Transverse colon (tissue), 4 donors: Measurements from ENCODE around the gene ANKLE2. TPM values are rescaled to one million over a fixed set of nuclear protein-coding genes. Genes with fewer than 3 reads are reported as not detected.

Experiments used
- DNase-seq: peaks from one replicate; pipeline ENCODE4 v3.0.0-alpha.2; 2019
- H3K27ac ChIP-seq, 4 donors: fragments of 200-600 bp; sonication (generic); 2 replicates each; pipeline ENCODE4 v1.5.1; 2016 to 2018; ENCODE audit warnings: inconsistent platforms in 4 of 4
- H3K27me3 ChIP-seq: fragments of 200-600 bp; sonication (generic); 2 replicates; pipeline ENCODE4 v1.5.1; 2017; ENCODE audit warnings: inconsistent platforms
- H3K36me3 ChIP-seq, 4 donors: fragments of 200-600 bp; sonication (generic); 2 replicates each; pipeline ENCODE4 v1.5.1; 2017 to 2019; ENCODE audit warnings: inconsistent platforms in 4 of 4
- H3K4me1 ChIP-seq, 4 donors: fragments of 200-600 bp; sonication (generic); 2 replicates each; pipeline ENCODE4 v1.5.1; 2017 to 2020; ENCODE audit warnings: inconsistent platforms in 4 of 4
- H3K4me3 ChIP-seq, 4 donors: fragments of 200-600 bp; sonication (generic); 1 replicate in 1 of 4; 2 replicates in 3 of 4; pipeline versions ENCODE4 v1.5.1 to v1.6.1; 2017 to 2019; ENCODE audit warnings: inconsistent platforms in 4 of 4
- H3K9me3 ChIP-seq, 2 donors: fragments of 200-600 bp; sonication (generic); 2 replicates each; pipeline ENCODE4 v1.5.1; 2017 to 2019; ENCODE audit warnings: inconsistent platforms in 2 of 2
- EP300 ChIP-seq: sonication (generic); formaldehyde crosslinking; IDR thresholded peaks from one replicate; pipeline ENCODE4 v1.6.1; 2017; ENCODE audit warnings: antibody characterized with exemption, low read depth
- POLR2A ChIP-seq: fragments of 450-650 bp; IDR thresholded peaks from one replicate; pipeline ENCODE4 v1.6.1; 2016; ENCODE audit warnings: antibody characterized with exemption, mild to moderate bottlenecking, moderate library complexity
- POLR2AphosphoS5 ChIP-seq, 3 donors: sonication (generic); formaldehyde crosslinking; IDR thresholded peaks; one replicate each; pipeline ENCODE4 v1.6.1; 2016; ENCODE audit warnings: antibody characterized with exemption in 3 of 3
- WGBS, 2 donors: methylation state at CpG; one replicate each; pipeline ENCODE4 v1.1.5; 2018; ENCODE audit warnings: low coverage in 1 of 2; 5-methylcytosine and 5-hydroxymethylcytosine counted together
- in situ Hi-C, 4 donors: fragments of 200-750 bp; cut with MboI; loops; one replicate each; pipeline versions ENCODE4 v1.15.0 to v1.15.1; 2017; ENCODE audit warnings: low sequenced_read_pairs in 3 of 4, low pct_ligation_motif_present in 1 of 4, low pct_unique_long_range_greater_than_20kb in 1 of 4
- intact Hi-C: fragments of 100-400 bp; cut with DNase I; formaldehyde crosslinking; loops from one replicate; pipeline ENCODE4 v1.15.1; 2023; ENCODE audit warnings: low total_unique reads
- total RNA-seq, 4 donors: library from RNA; depleted of rRNA; stranded (reverse); fragments of >200 nt; gene quantifications; one replicate each; pipeline ENCODE4 v1.1.0, GENCODE V29; 2016
- TF ChIP-seq, protein P1 (sequence below), 5 experiments: fragments of 200-600 bp in 3 of 5; fragments of 450-650 bp in 2 of 5; sonication (generic) in 3 of 5; IDR thresholded peaks; 1 replicate in 2 of 5; 2 replicates in 3 of 5; pipeline ENCODE4 v1.5.1; 2016 to 2017; ENCODE audit warnings: antibody characterized with exemption in 5 of 5, inconsistent platforms in 3 of 5, mild to moderate bottlenecking in 2 of 5, moderate library complexity in 1 of 5

Gene ANKLE2
- total RNA-seq, 4 donors from 2014 or later: 46.0 to 146 (median 88.6) TPM

DNA sequence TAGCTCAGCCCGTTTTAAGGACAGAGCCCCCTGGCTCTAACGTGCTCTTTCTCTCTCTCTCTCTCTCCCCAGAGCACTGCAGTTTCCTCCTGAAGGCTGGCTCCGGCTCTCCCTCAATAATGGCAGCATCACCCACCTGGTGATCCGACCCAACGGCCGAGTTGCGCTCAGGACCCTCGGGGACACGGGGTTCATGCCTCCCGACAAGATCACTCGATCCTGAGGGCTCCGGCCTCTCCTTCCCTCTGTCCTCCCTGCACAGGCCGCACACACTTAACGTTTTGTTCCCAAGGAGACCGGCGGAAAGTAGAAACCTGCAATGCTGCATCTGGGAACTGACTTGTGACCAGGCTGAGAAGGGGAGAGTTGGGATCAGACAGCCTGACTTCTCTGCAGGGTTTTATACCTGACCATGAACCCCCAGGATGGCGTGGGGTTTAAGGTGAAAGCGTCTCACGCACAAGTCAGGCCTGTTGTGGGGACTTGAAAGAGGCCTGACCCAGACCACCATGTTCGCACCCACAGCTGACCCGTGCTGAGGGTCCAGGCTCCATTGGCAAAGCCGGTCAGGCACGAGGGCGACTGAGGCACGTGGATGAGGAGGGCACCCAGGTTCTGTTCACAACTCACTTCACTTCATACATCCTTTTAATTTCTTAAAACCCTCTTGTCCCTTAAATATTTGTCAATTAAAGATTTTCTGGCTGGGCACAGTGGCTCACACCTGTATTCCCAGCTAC is 40.9 kb downstream of the ANKLE2 start:
- no peak for DNase-seq
- H3K36me3 ChIP-seq: peaks cover 0 to 32% (median 15%) of the 10 kb centered on the region in 4 donors
- H3K4me3 ChIP-seq: no peak overlapping the region
- H3K27ac ChIP-seq: no peak overlapping the region
- intact Hi-C loops: no loop called here
- in situ Hi-C loops: no loop called here
- TF ChIP-seq POLR2A: no peak
- no peak for TF ChIP-seq EP300
- no peak for TF ChIP-seq POLR2AphosphoS5 (IDR thresholded peaks at IDR 0.05)
- TF ChIP-seq, protein P1, sequence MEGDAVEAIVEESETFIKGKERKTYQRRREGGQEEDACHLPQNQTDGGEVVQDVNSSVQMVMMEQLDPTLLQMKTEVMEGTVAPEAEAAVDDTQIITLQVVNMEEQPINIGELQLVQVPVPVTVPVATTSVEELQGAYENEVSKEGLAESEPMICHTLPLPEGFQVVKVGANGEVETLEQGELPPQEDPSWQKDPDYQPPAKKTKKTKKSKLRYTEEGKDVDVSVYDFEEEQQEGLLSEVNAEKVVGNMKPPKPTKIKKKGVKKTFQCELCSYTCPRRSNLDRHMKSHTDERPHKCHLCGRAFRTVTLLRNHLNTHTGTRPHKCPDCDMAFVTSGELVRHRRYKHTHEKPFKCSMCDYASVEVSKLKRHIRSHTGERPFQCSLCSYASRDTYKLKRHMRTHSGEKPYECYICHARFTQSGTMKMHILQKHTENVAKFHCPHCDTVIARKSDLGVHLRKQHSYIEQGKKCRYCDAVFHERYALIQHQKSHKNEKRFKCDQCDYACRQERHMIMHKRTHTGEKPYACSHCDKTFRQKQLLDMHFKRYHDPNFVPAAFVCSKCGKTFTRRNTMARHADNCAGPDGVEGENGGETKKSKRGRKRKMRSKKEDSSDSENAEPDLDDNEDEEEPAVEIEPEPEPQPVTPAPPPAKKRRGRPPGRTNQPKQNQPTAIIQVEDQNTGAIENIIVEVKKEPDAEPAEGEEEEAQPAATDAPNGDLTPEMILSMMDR (IDR thresholded peaks at IDR 0.05): no peak
- H3K4me1 ChIP-seq: no peaks in the 10 kb centered on the region
- 95% methylated on average over 25 of the region's 25 CpGs; no CpG with 5 or more reads in 1 of the 2 donors for WGBS, 2 donors
- H3K27me3 ChIP-seq: no peaks in the 10 kb centered on the region
- no peaks in the 10 kb centered on the region for H3K9me3 ChIP-seq

DNA sequence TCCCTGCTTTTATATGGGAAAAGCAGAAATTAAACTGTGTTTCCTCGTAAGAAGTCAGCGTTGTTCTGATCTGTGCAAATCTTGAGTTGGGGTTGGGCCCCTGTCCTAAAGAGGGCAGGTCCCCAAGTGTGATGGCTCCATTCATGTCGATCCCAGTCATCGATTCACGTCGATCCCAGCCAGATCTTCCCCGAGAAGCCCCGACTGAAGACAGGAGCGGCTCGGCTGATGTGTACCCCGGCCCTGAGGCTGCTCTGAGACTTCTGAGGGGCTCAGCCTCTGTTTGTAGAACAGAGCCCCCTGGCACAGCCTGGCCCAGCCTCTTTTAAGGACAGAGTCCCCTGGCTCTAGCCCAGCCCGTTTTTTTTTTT is 41.7 kb downstream of the ANKLE2 start:
- no peak overlapping the region for H3K4me3 ChIP-seq
- no peak for TF ChIP-seq POLR2A
- TF ChIP-seq POLR2AphosphoS5 (IDR thresholded peaks at IDR 0.05): no peak
- in situ Hi-C loops: no loop called here
- intact Hi-C loops: no loop called here
- H3K36me3 ChIP-seq: peaks cover 0 to 36% (median 13%) of the 10 kb centered on the region in 4 donors
- no peak for DNase-seq
- 85 to 89% methylated on average over 5 to 12 of the region's 12 CpGs for WGBS, 2 donors
- no peaks in the 10 kb centered on the region for H3K4me1 ChIP-seq
- H3K27ac ChIP-seq: no peak overlapping the region
- no peaks in the 10 kb centered on the region for H3K27me3 ChIP-seq
- no peaks in the 10 kb centered on the region for H3K9me3 ChIP-seq

DNA sequence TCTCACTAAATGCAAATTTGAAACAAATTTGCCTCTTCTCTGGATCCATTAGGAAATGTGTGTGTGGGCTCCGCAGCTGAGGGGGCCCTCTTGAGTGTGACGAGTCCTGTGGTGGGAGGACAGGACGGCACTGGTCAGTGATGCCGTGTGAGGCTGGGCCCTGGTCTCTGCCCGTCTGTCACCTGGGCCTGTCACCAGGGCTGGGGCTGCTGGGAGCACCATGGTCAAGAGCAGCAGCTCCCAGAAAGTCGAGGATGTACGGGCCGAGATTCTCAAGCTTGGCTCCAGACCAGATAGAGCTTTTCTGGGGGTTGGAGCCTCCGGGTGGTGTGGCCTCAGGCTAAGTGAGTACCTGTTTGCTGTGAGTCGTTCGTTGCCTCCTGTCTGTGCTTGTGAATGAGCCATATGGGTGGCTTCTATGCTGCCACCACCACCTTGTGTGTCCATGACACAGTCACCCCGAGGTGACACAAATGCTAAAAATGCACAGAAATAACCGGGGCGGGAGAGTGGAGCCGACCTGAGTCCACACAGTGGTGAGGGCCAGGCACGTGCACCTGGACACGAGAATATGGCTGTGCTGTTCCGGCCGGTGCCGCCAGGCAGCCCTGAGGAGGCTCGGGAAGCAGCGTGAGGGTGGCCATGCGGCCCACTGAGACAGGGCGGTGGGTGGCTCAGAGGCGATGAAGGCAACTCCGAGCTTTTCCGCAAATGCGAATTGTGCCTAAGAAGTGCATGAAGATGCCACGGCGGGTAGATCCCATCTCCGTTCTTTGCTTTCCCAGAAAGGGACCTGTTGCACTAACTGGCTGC is 42.3 kb downstream of the ANKLE2 start:
- no peak for DNase-seq
- no peak for TF ChIP-seq POLR2AphosphoS5 (IDR thresholded peaks at IDR 0.05)
- TF ChIP-seq POLR2A: no peak
- TF ChIP-seq, protein P1 (IDR thresholded peaks at IDR 0.05): no peak
- no peak for TF ChIP-seq EP300
- no peak overlapping the region for H3K27ac ChIP-seq
- in situ Hi-C loops (no loop called here), intact Hi-C loops (no loop called here)
- H3K4me3 ChIP-seq: no peak overlapping the region
- H3K9me3 ChIP-seq: no peaks in the 10 kb centered on the region
- no peaks in the 10 kb centered on the region for H3K27me3 ChIP-seq
- H3K36me3 ChIP-seq: peaks cover 0 to 36% (median 10%) of the 10 kb centered on the region in 4 donors
- WGBS, 2 donors: 89 to 100% methylated on average over 6 to 31 of the region's 31 CpGs
- no peaks in the 10 kb centered on the region for H3K4me1 ChIP-seq

DNA sequence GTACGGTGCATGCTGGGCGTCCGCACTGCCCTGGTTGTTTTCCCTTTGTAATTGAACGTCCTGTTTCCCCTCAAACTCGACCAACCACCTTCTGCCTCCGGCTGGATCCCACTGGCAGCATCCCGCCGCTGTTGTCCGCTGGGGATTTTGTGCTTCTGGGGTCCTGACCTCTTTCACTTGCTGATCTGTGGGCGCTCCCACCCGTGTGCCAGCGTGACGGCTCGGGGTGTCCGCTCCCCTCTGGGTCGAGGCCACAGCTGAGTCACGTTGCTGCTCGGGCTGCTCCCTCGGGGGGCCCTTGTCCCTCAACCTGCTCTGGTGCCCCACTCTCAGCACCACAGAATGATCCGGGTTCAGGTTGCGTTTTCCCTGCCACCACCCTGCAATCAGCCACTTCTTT is 43.0 kb downstream of the ANKLE2 start:
- TF ChIP-seq POLR2AphosphoS5 (IDR thresholded peaks at IDR 0.05) (no peak), POLR2A (no peak), EP300 (no peak)
- TF ChIP-seq, protein P1 (IDR thresholded peaks at IDR 0.05): no peak
- no peak for DNase-seq
- intact Hi-C loops: no loop called here
- Histone ChIP-seq H3K27me3 (no peaks in the 10 kb centered on the region), H3K4me1 (no peaks in the 10 kb centered on the region), H3K36me3 (peaks cover 0 to 35% (median 9%) of the 10 kb centered on the region in 4 donors), H3K27ac (no peak overlapping the region), H3K4me3 (no peak overlapping the region), H3K9me3 (no peaks in the 10 kb centered on the region)
- in situ Hi-C loops: no loop called here
- 90% methylated on average over 21 of the region's 21 CpGs; no CpG with 5 or more reads in 1 of the 2 donors for WGBS, 2 donors
